ENCODE data around the gene ZFC3H1.
"Not testable (repeated sequence)": the region's sequence is repeated elsewhere in the genome, so short reads cannot be mapped to it uniquely, and the experiment has no call there.

The ZFC3H1 gene

DNA sequence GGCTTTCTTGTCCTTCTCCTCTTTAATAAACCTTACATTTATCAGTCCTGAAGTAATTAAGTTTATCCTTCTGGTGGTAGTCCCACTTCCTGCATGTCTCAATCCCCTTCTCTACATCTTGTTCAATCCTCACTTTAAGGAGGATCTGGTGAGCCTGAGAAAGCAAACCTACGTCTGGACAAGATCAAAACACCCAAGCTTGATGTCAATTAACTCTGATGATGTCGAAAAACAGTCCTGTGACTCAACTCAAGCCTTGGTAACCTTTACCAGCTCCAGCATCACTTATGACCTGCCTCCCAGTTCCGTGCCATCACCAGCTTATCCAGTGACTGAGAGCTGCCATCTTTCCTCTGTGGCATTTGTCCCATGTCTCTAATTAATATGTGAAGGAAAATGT is 79.3 kb downstream of the ZFC3H1 start:
- TF ChIP-seq, protein P1, sequence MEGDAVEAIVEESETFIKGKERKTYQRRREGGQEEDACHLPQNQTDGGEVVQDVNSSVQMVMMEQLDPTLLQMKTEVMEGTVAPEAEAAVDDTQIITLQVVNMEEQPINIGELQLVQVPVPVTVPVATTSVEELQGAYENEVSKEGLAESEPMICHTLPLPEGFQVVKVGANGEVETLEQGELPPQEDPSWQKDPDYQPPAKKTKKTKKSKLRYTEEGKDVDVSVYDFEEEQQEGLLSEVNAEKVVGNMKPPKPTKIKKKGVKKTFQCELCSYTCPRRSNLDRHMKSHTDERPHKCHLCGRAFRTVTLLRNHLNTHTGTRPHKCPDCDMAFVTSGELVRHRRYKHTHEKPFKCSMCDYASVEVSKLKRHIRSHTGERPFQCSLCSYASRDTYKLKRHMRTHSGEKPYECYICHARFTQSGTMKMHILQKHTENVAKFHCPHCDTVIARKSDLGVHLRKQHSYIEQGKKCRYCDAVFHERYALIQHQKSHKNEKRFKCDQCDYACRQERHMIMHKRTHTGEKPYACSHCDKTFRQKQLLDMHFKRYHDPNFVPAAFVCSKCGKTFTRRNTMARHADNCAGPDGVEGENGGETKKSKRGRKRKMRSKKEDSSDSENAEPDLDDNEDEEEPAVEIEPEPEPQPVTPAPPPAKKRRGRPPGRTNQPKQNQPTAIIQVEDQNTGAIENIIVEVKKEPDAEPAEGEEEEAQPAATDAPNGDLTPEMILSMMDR (IDR thresholded peaks at IDR 0.05; ENCODE audit: low read length, missing control alignments) = no peak
- no peak for DNase-seq (ENCODE audit: low read depth)
- no peak overlapping the region for H3K4me3 ChIP-seq (replicated peaks; ENCODE audit: low read depth, low read length)

DNA sequence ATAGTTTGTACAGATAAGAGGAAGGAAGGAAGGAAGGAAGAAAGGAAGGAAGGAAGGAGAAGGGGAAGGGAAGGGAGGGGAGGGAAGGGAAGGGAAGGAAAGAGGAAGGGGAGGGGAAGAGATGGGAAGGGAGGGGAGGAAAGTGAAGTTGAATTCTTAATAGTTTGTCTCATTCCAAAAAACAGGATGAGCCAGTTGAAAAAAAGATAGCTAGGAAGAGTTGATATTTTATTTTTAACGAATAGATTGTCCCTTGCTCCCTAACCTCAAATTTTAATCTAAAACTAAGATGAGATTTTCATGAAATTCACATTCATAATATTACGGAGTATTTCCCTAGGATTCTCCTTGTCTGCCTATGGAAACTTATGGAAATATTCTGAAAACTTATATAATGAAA is 80.7 kb downstream of the ZFC3H1 start:
- TF ChIP-seq, protein P1 (IDR thresholded peaks at IDR 0.05; ENCODE audit: low read length, missing control alignments) = no peak
- DNase-seq (ENCODE audit: low read depth) = no peak
- no peak overlapping the region for H3K4me3 ChIP-seq (replicated peaks; ENCODE audit: low read depth, low read length)

DNA sequence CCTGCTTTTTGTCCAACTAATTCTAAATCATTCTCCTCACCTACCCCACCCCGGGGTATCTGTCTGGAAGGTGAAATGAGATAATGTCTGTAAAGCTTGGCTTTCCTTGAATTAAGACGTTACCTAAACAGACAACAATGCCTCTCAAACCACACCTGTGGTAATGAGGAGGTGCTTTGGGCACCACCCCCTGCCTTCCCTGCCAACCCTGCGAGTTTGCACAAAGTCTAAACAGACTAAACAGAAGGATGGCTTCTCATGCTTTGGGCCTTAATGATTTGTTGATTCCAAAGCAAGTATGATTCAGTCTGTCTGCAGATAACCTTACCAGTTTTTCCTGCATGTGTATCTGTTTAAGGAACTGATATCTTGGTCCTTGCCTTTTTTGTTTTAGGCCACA is 82.4 kb downstream of the ZFC3H1 start:
- no peak for DNase-seq (ENCODE audit: low read depth)
- H3K4me3 ChIP-seq (replicated peaks; ENCODE audit: low read depth, low read length) = no peak overlapping the region

DNA sequence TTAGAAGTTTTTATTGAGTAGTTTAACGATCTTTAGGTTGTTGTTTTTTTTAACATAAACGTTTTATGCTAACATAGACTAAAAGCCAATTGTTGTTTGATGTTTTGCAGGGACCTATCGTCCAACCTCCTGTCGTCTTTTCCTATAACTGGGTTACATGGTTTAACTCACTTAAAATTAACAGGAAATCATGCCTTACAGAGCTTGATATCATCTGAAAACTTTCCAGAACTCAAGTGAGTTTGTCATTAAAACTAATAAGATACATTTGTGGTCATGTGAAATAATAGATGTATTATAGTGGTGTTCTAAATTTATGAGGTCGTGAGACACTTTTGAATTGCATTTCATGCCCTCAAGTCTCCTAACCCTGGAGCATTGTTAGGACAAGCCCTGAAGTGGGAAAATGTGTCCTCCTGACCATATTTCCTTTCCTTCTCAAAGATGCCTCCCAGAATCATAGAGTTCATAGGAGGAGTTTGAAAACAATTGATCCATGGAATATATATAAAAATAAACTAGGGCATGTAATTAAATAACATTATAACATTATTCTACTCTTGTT is 84.9 kb downstream of the ZFC3H1 start:
- no peak for DNase-seq (ENCODE audit: low read depth)
- TF ChIP-seq, protein P1 (IDR thresholded peaks at IDR 0.05; ENCODE audit: low read length, missing control alignments) = no peak
- H3K4me3 ChIP-seq (replicated peaks; ENCODE audit: low read depth, low read length) = no peak overlapping the region

More for the DNA sequence above, 82.4 kb downstream of the ZFC3H1 start:
- TF ChIP-seq, protein P1 (IDR thresholded peaks at IDR 0.05; ENCODE audit: low read length, missing control alignments) = no peak

DNA sequence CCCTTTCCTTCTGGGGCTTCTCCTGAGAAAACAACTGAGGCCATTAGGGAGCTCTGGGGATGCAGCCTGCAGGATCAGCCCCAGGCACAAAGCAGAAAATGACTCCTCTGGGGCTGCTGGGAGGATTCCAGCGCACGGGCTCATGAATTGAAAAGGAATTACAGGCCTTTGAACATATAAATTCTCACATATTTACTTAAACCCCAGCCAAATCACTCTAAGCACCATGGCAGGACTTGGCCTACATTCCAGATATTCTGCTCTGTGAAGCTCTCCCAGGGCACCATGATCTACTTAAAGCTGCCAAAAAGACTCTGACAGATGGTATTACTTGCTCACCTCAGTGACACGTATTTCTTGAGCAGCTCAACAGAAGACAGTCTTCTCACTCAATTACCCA is 87.2 kb downstream of the ZFC3H1 start:
- DNase-seq (ENCODE audit: low read depth) = no peak
- no peak overlapping the region for H3K4me3 ChIP-seq (replicated peaks; ENCODE audit: low read depth, low read length)
- TF ChIP-seq, protein P1 (IDR thresholded peaks at IDR 0.05; ENCODE audit: low read length, missing control alignments) = no peak

DNA sequence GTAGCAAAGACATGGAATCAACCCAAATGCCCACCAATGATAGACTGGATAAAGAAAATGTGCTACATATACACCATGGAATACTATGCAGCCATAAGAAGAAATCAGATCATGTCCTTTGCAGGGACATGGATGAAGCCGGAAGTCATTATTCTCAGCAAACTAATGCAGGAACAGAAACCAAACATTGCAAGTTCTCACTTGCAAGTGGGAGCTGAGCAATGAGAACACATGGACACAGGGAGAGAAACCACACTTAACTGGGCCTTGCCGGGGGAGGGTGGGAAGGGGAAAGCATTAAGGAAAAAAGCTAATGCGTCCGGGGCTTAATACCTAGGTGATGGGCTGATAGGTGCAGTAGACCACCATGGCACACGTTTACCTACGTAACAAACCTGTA is 93.8 kb downstream of the ZFC3H1 start:
- DNase-seq (ENCODE audit: low read depth) = not testable (repeated sequence)

DNA sequence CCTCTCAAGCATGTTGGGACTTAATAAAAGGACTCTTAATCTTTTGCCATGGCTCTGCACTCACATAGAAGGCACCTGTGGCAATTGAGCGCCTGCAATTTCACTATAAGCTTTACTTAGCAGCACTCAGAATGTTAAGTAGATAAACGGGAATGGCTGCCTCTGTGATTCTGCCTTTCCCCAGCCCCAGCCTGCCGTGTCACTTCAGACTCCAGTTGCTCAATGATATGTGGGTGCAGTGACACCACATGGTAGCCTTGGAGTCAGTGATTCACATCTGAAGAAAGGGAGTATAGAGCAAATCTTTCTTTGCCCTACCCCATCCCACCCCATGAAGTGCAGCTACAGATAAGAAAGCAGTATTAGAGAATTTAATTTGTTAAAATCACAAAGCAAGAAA is 96.1 kb downstream of the ZFC3H1 start:
- no peak for DNase-seq (ENCODE audit: low read depth)
- H3K4me3 ChIP-seq (replicated peaks; ENCODE audit: low read depth, low read length) = no peak overlapping the region
- TF ChIP-seq, protein P1 (IDR thresholded peaks at IDR 0.05; ENCODE audit: low read length, missing control alignments) = no peak

More for the DNA sequence above, 93.8 kb downstream of the ZFC3H1 start:
- not testable (repeated sequence) for H3K4me3 ChIP-seq (replicated peaks; ENCODE audit: low read depth, low read length)
